Kidney epithelial cell (primary cell): ENCODE measurements around the gene HOXD4. TPM values are rescaled to one million over a fixed set of nuclear protein-coding genes. Genes with fewer than 3 reads are reported as not detected.
A peak's percentile ranks its signal among the peaks of the same experiment; 100 is the strongest.

ENCODE experiments used
- DNase-seq: peaks from one replicate; pipeline ENCODE4 v3.0.0-alpha.2; 2010; ENCODE audit warnings: low read depth
- H3K27me3 ChIP-seq: 2 replicates; pipeline ENCODE4 v1.6.0; 2011; ENCODE audit warnings: low read length; ENCODE audit not compliant: control insufficient read depth, insufficient read depth
- H3K36me3 ChIP-seq: 2 replicates; pipeline ENCODE4 v1.5.1; 2011; ENCODE audit warnings: low read length; ENCODE audit not compliant: control insufficient read depth, insufficient read depth
- H3K4me3 ChIP-seq: 2 replicates; pipeline ENCODE4 v1.5.1; 2011; ENCODE audit warnings: low read depth, mild to moderate bottlenecking, control low read depth, low read length
- total RNA-seq: library from RNA; depleted of rRNA; stranded (reverse); fragments of >200 nt; gene quantifications from 2 replicates; pipeline ENCODE4 v1.2.3, GENCODE V29; 2015
- TF ChIP-seq, protein P1 (sequence below): IDR thresholded peaks from 2 replicates; pipeline ENCODE4 v1.5.1; 2011; ENCODE audit warnings: mild to moderate bottlenecking, moderate library complexity, low read length, control low read depth, inconsistent platforms; ENCODE audit not compliant: insufficient read depth, poor library complexity, severe bottlenecking

The HOXD4 gene
- total RNA-seq, 1 donor from 2014 or later: 5.4 TPM

DNA sequence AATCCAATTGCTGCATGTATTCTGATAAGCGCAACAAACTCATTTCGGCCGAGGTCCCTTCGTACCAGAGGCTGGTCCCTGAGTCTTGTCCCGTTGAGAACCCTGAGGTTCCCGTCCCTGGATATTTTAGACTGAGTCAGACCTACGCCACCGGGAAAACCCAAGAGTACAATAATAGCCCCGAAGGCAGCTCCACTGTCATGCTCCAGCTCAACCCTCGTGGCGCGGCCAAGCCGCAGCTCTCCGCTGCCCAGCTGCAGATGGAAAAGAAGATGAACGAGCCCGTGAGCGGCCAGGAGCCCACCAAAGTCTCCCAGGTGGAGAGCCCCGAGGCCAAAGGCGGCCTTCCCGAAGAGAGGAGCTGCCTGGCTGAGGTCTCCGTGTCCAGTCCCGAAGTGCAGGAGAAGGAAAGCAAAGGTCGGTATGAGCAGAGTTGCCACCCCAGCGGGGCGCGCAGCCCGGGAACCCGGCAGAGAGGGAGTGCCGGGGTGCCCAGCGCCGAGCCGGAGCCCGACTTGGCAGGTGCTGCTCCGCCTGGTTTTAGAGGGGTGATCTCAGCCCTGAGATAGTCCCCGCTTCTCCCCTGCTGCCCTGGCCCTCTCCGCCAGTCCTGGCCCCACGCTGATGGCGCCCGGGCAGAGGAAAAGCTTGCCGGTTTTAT lies 34.1 kb upstream of the HOXD4 start:
- TF ChIP-seq, protein P1, sequence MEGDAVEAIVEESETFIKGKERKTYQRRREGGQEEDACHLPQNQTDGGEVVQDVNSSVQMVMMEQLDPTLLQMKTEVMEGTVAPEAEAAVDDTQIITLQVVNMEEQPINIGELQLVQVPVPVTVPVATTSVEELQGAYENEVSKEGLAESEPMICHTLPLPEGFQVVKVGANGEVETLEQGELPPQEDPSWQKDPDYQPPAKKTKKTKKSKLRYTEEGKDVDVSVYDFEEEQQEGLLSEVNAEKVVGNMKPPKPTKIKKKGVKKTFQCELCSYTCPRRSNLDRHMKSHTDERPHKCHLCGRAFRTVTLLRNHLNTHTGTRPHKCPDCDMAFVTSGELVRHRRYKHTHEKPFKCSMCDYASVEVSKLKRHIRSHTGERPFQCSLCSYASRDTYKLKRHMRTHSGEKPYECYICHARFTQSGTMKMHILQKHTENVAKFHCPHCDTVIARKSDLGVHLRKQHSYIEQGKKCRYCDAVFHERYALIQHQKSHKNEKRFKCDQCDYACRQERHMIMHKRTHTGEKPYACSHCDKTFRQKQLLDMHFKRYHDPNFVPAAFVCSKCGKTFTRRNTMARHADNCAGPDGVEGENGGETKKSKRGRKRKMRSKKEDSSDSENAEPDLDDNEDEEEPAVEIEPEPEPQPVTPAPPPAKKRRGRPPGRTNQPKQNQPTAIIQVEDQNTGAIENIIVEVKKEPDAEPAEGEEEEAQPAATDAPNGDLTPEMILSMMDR: no peak
- no peak for DNase-seq
- Histone ChIP-seq H3K27me3 (peaks cover 2% of the 10 kb centered on the region), H3K4me3 (peak overlapping the region; percentile 65), H3K36me3 (no peaks in the 10 kb centered on the region)

DNA sequence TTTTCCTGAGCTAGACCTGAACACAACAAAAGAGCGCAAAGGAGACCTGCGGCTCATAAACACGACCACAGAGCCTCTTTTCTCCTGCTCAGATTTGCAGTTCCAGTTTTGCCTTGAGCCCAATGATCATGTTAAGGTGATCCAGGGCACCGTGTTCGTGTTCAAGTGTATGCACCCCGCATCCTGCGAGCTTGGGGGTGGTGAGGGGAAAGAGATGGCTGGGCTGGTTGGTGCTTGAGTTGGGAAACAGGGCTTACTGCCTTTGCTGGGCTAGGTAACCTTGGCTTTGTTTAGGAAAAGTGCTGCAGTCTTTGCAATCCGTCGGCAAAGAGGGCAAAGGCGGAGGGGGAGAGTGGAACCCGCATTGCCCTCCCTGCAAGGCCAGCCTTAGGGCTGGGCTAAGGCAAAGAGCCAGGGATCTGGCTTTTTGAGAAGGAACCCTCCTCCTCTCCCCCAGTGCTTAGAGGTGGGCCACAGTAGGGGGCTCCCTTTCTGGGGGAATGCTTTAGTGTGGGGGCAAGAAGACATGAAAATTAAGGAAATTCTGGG lies 33.5 kb upstream of the HOXD4 start:
- H3K36me3 ChIP-seq: no peaks in the 10 kb centered on the region
- TF ChIP-seq, protein P1: no peak
- DNase-seq: no peak
- peak overlapping the region; percentile 65 for H3K4me3 ChIP-seq
- H3K27me3 ChIP-seq: peaks cover 2% of the 10 kb centered on the region

DNA sequence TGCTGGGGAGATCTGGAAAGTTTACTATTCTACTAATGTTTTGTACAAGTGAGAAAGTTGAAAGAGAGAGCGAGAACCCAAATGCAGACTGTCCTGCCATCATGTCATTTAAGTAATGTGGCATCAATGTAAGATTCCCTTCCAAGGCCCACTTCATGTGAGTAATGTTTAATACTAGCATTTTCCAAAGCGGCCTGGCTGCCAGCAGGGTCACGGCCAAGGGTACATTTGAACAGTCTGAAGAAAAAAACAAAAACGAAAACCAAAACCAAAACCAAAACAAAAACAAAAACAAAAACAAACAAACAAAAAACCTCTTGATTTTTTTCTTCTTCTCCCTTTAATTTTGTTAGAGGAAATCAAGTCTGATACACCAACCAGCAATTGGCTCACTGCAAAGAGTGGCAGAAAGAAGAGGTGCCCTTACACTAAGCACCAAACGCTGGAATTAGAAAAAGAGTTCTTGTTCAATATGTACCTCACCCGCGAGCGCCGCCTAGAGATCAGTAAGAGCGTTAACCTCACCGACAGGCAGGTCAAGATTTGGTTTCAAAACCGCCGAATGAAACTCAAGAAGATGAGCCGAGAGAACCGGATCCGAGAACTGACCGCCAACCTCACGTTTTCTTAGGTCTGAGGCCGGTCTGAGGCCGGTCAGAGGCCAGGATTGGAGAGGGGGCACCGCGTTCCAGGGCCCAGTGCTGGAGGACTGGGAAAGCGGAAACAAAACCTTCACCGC lies 32.6 kb upstream of the HOXD4 start:
- DNase-seq: no peak
- peak overlapping the region; percentile 65 for H3K4me3 ChIP-seq
- H3K27me3 ChIP-seq: peaks cover 2% of the 10 kb centered on the region
- TF ChIP-seq, protein P1: peak; percentile 73
- no peaks in the 10 kb centered on the region for H3K36me3 ChIP-seq

DNA sequence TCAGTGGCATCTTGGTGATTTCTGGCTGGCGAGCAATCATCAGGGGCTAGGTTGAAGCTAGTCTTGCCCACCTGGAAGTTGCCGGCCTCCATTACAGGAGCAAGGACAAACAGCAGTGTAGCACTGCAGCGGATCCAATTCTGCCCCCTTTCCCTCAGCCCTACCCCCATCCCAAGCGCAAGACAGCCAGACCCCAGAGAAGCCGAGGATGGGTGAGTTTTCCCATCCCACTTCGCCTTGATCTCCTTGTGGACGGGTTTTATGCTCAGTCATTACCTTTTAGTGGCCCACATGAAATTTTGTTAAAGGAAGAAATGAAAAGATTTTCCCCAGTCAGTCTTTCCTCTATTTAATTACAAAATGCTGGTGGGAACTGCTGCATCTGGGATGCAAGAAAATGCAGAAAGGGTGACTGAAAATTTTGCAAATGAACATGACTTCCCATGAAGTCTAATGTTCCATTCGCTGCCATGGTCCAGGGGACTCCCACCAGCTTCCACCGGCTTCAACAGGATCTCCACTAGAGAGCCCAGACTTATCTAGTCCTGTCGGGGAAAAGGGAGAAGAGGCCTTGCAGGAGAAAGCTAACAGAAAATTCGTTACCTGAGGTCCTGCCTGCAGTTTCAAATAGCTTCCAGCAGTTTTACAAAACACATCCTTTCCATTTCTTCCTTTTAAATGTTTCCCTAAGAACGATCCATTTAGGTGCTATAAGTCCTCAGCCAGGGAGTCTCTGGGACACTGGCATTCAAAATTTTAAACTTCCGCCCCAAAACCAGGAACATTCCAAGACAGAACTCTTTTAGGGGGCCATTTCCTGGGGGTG lies 30.8 kb upstream of the HOXD4 start:
- peak overlapping the region; percentile 59 for H3K4me3 ChIP-seq

More for the DNA sequence above, 30.8 kb upstream of the HOXD4 start:
- Histone ChIP-seq H3K27me3 (peaks cover 2% of the 10 kb centered on the region), H3K36me3 (no peaks in the 10 kb centered on the region)
- TF ChIP-seq, protein P1: no peak
- no peak for DNase-seq
